ENCODE data around the gene ZNF831. TPM values are rescaled to one million over a fixed set of nuclear protein-coding genes. Genes with fewer than 3 reads are reported as not detected.

The ZNF831 gene
- total RNA-seq, 1 experiment from 2014 or later: 0.04 TPM

GRCh38 chr20:59191036-59191755 lies 27.6 kb downstream of the ZNF831 start:
- Mint-ChIP-seq H3K9me3 (no peaks in the 10 kb centered on the region), H3K4me3 (no peak overlapping the region), H3K27me3 (ENCODE audit: low read depth) (no peaks in the 10 kb centered on the region), H3K27ac (no peak overlapping the region), H3K36me3 (no peaks in the 10 kb centered on the region), H3K4me1 (no peaks in the 10 kb centered on the region)
- POLR2A ChIA-PET: no interaction called here
- TF ChIP-seq TP53 (CRISPR knock-in tag; IDR thresholded peaks at IDR 0.05): no peak
- TF ChIP-seq ZNF416 (CRISPR knock-in tag; IDR thresholded peaks at IDR 0.05): no peak
- TF ChIP-seq ESRRA (CRISPR knock-in tag; IDR thresholded peaks at IDR 0.05; ENCODE audit: borderline replicate concordance): no peak
- TF ChIP-seq CREM (CRISPR knock-in tag; IDR thresholded peaks at IDR 0.05): no peak
- no peak for TF ChIP-seq NR2C2 (CRISPR knock-in tag; IDR thresholded peaks at IDR 0.05)
- CTCF ChIA-PET: interaction anchor here (1.8 kb wide), 1 partner anchor 17 kb away, joined by 7 read pairs; no protein-coding TSS in a partner anchor
- ATAC-seq: no peak
- no peak for DNase-seq (ENCODE audit: low spot score)

GRCh38 chr20:59191756-59192532 lies 28.3 kb downstream of the ZNF831 start:
- DNase-seq (ENCODE audit: low spot score) (no peak), ATAC-seq (no peak)
- no peaks in the 10 kb centered on the region for H3K4me1 Mint-ChIP-seq
- no peak overlapping the region for H3K4me3 Mint-ChIP-seq
- TF ChIP-seq ZNF281 (CRISPR knock-in tag; IDR thresholded peaks at IDR 0.05): no peak
- TF ChIP-seq MYBL2 (CRISPR knock-in tag; IDR thresholded peaks at IDR 0.05): no peak
- no peak for TF ChIP-seq NR2C2 (CRISPR knock-in tag; IDR thresholded peaks at IDR 0.05)
- no peak for TF ChIP-seq TEAD1 (CRISPR knock-in tag; IDR thresholded peaks at IDR 0.05)
- ChIA-PET POLR2A (no interaction called here), CTCF (interaction anchor here (1.8 kb wide), 1 partner anchor 16 kb away, joined by 7 read pairs; no protein-coding TSS in a partner anchor)
- H3K9me3 Mint-ChIP-seq: no peaks in the 10 kb centered on the region
- no peaks in the 10 kb centered on the region for H3K36me3 Mint-ChIP-seq
- no peak overlapping the region for H3K27ac Mint-ChIP-seq
- H3K27me3 Mint-ChIP-seq (ENCODE audit: low read depth): no peaks in the 10 kb centered on the region

- Mint-ChIP-seq H3K4me3 (no peak overlapping the region), H3K27ac (no peak overlapping the region), H3K9me3 (no peaks in the 10 kb centered on the region), H3K36me3 (no peaks in the 10 kb centered on the region), H3K27me3 (ENCODE audit: low read depth) (no peaks in the 10 kb centered on the region), H3K4me1 (no peaks in the 10 kb centered on the region)
- POLR2A ChIA-PET: no interaction called here
- CTCF ChIA-PET: interaction anchor here (1.8 kb wide), 1 partner anchor 15 kb away, joined by 7 read pairs; no protein-coding TSS in a partner anchor
- DNase-seq (ENCODE audit: low spot score) (no peak), ATAC-seq (no peak)
- no peak for TF ChIP-seq AFF4 (CRISPR knock-in tag; IDR thresholded peaks at IDR 0.05; ENCODE audit: borderline replicate concordance)
- TF ChIP-seq GABPB1 (CRISPR knock-in tag; IDR thresholded peaks at IDR 0.05): no peak
- no peak for TF ChIP-seq USF2 (CRISPR knock-in tag; IDR thresholded peaks at IDR 0.05)
- no peak for TF ChIP-seq ZNF423 (CRISPR knock-in tag; IDR thresholded peaks at IDR 0.05)
- TF ChIP-seq USF1 (CRISPR knock-in tag; IDR thresholded peaks at IDR 0.05): no peak
- TF ChIP-seq MLX (CRISPR knock-in tag; IDR thresholded peaks at IDR 0.05): no peak
- TF ChIP-seq FOXP4 (CRISPR knock-in tag; IDR thresholded peaks at IDR 0.05): no peak
- no peak for TF ChIP-seq IRF2 (CRISPR knock-in tag; IDR thresholded peaks at IDR 0.05; ENCODE audit: borderline replicate concordance, low read depth)
- no peak for TF ChIP-seq RELA (CRISPR knock-in tag; IDR thresholded peaks at IDR 0.05; ENCODE audit: borderline replicate concordance)
- no peak for TF ChIP-seq MAX (CRISPR knock-in tag; IDR thresholded peaks at IDR 0.05)
Observed at GRCh38 chr20:59192533-59192896, 28.9 kb downstream of the ZNF831 start.

Data from WTC11 (cell line).